ENCODE measurements around the gene SETDB2. TPM values are rescaled to one million over a fixed set of nuclear protein-coding genes. Genes with fewer than 3 reads are reported as not detected.

The SETDB2 gene
- polyA plus RNA-seq, 1 donor (not counting 4 experiments of a cell fraction or from before 2014, with no cell fraction given), result 5.6 TPM

DNA sequence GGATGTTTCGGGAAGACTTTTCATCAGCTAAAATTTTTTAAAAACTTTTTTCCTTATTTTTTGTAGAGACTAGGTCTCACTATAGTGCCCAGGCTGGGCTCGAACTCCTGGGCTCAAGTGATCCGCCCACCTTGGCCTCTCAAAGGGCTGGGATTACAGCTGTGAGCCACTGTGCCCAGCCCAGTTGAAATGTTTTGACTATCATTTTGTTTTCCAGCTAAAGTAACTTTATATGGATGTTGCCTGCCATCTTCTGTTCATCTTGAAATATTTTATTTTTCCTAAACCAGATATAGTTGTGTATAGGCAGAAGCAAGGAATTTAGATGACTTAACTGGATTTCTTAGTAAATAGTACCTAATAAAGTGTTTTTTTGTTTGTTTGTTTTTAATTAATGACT is 7.2 kb upstream of the SETDB2 start:
- FAIRE-seq (no peak), DNase-seq (ENCODE audit: low read depth, low spot score) (no peak)
- Histone ChIP-seq H4K20me1 (ENCODE audit: control insufficient read depth, extremely low read depth, insufficient read depth, low read length) (no peaks in the 10 kb centered on the region), H3K4me1 (ENCODE audit: control insufficient read depth, extremely low read depth, insufficient read depth, low read length) (no peaks in the 10 kb centered on the region), H3K79me2 (ENCODE audit: control insufficient read depth, insufficient read depth, low read length) (no peaks in the 10 kb centered on the region), H3K27ac (ENCODE audit: control insufficient read depth, insufficient read depth, low read length) (no peak overlapping the region), H3K36me3 (ENCODE audit: control insufficient read depth in 2 of 2, extremely low read depth in 1 of 2, insufficient read depth in 2 of 2, low read length in 2 of 2) (peaks cover 0 to 2% of the 10 kb centered on the region in 2 experiments), H2AFZ (ENCODE audit: control insufficient read depth, low read length) (no peak overlapping the region), H3K9me3 (ENCODE audit: control insufficient read depth, low read depth, low read length) (no peaks in the 10 kb centered on the region), H3K4me3 (ENCODE audit: control insufficient read depth in 2 of 3, extremely low read depth in 1 of 3, insufficient read depth in 2 of 3, low read depth in 1 of 3, low read length in 3 of 3) (no peak overlapping the region), H3K9me1 (ENCODE audit: control insufficient read depth, extremely low read depth, insufficient read depth, low read length) (no peaks in the 10 kb centered on the region), H3K27me3 (ENCODE audit: control insufficient read depth, extremely low read depth, insufficient read depth, low read length) (no peaks in the 10 kb centered on the region), H3K9ac (ENCODE audit: control insufficient read depth, extremely low read depth, insufficient read depth, low read length) (no peak overlapping the region), H3K4me2 (ENCODE audit: control insufficient read depth, extremely low read depth, insufficient read depth, low read depth, low read length) (no peak overlapping the region)
- dilution Hi-C loops (cut with MboI; ENCODE audit: extremely low pct_ligation_motif_present, low sequenced_read_pairs), result loop anchor here (25.0 kb wide), 1 partner anchor 125 kb away; no protein-coding TSS in a partner anchor
- no peak for TF ChIP-seq EZH2 (IDR thresholded peaks at IDR 0.05; ENCODE audit: low read length)
- TF ChIP-seq, protein P1, sequence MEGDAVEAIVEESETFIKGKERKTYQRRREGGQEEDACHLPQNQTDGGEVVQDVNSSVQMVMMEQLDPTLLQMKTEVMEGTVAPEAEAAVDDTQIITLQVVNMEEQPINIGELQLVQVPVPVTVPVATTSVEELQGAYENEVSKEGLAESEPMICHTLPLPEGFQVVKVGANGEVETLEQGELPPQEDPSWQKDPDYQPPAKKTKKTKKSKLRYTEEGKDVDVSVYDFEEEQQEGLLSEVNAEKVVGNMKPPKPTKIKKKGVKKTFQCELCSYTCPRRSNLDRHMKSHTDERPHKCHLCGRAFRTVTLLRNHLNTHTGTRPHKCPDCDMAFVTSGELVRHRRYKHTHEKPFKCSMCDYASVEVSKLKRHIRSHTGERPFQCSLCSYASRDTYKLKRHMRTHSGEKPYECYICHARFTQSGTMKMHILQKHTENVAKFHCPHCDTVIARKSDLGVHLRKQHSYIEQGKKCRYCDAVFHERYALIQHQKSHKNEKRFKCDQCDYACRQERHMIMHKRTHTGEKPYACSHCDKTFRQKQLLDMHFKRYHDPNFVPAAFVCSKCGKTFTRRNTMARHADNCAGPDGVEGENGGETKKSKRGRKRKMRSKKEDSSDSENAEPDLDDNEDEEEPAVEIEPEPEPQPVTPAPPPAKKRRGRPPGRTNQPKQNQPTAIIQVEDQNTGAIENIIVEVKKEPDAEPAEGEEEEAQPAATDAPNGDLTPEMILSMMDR (optimal IDR thresholded peaks at IDR 0.05 in 1 of 3, IDR thresholded peaks at IDR 0.05 in 1 of 3, conservative IDR thresholded peaks at IDR 0.05 in 1 of 3; ENCODE audit: extremely low read depth in 1 of 3, insufficient read depth in 2 of 3, low read length in 3 of 3), result no peak

DNA sequence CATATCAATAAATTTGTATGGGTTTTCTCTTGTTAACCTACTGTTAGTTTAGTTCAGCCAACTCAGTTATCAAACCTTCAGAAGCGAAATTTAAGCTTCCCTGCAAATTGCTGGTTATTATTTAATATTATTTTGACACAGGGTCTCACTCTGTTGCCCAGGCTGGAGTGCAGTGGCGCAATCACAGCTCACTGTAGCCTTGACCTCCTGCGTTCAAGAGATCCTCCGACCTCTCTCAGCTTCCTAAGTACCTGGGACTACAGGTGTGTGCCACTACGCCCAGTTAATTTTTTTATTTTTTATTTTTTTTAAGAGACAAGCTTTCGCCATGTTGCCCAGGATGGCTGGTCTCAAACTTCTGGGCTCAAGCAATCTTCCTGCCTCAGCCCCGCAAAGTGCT is 6.4 kb upstream of the SETDB2 start:
- Histone ChIP-seq H4K20me1 (ENCODE audit: control insufficient read depth, extremely low read depth, insufficient read depth, low read length) (no peaks in the 10 kb centered on the region), H3K36me3 (ENCODE audit: control insufficient read depth in 2 of 2, extremely low read depth in 1 of 2, insufficient read depth in 2 of 2, low read length in 2 of 2) (peaks cover 0 to 2% of the 10 kb centered on the region in 2 experiments), H2AFZ (ENCODE audit: control insufficient read depth, low read length) (no peak overlapping the region), H3K4me3 (ENCODE audit: control insufficient read depth in 2 of 3, extremely low read depth in 1 of 3, insufficient read depth in 2 of 3, low read depth in 1 of 3, low read length in 3 of 3) (no peak overlapping the region), H3K27me3 (ENCODE audit: control insufficient read depth, extremely low read depth, insufficient read depth, low read length) (no peaks in the 10 kb centered on the region), H3K9me3 (ENCODE audit: control insufficient read depth, low read depth, low read length) (no peaks in the 10 kb centered on the region), H3K4me1 (ENCODE audit: control insufficient read depth, extremely low read depth, insufficient read depth, low read length) (no peaks in the 10 kb centered on the region), H3K9me1 (ENCODE audit: control insufficient read depth, extremely low read depth, insufficient read depth, low read length) (no peaks in the 10 kb centered on the region), H3K79me2 (ENCODE audit: control insufficient read depth, insufficient read depth, low read length) (no peaks in the 10 kb centered on the region), H3K9ac (ENCODE audit: control insufficient read depth, extremely low read depth, insufficient read depth, low read length) (no peak overlapping the region), H3K27ac (ENCODE audit: control insufficient read depth, insufficient read depth, low read length) (no peak overlapping the region), H3K4me2 (ENCODE audit: control insufficient read depth, extremely low read depth, insufficient read depth, low read depth, low read length) (no peak overlapping the region)
- DNase-seq (ENCODE audit: low read depth, low spot score) (no peak), FAIRE-seq (no peak)
- TF ChIP-seq, protein P1 (optimal IDR thresholded peaks at IDR 0.05 in 1 of 3, IDR thresholded peaks at IDR 0.05 in 1 of 3, conservative IDR thresholded peaks at IDR 0.05 in 1 of 3; ENCODE audit: extremely low read depth in 1 of 3, insufficient read depth in 2 of 3, low read length in 3 of 3), result no peak
- TF ChIP-seq EZH2 (IDR thresholded peaks at IDR 0.05; ENCODE audit: low read length), result no peak
- dilution Hi-C loops (cut with MboI; ENCODE audit: extremely low pct_ligation_motif_present, low sequenced_read_pairs), result loop anchor here (25.0 kb wide), 1 partner anchor 125 kb away; no protein-coding TSS in a partner anchor

Measured in keratinocyte (primary cell).